GM19395 (cell line): ENCODE results near the gene ACO2.
"Not testable (repeated sequence)": the region's sequence is repeated elsewhere in the genome, so short reads cannot be mapped to it uniquely, and the experiment has no call there.

Source experiments
- ATAC-seq: cut with Tn5 transposase; IDR thresholded peaks from one replicate; pipeline ENCODE4 v1.9.1; 2021; ENCODE audit warnings: mild to moderate bottlenecking, moderate library complexity; ENCODE audit not compliant: unreplicated experiment

ACO2 gene

DNA sequence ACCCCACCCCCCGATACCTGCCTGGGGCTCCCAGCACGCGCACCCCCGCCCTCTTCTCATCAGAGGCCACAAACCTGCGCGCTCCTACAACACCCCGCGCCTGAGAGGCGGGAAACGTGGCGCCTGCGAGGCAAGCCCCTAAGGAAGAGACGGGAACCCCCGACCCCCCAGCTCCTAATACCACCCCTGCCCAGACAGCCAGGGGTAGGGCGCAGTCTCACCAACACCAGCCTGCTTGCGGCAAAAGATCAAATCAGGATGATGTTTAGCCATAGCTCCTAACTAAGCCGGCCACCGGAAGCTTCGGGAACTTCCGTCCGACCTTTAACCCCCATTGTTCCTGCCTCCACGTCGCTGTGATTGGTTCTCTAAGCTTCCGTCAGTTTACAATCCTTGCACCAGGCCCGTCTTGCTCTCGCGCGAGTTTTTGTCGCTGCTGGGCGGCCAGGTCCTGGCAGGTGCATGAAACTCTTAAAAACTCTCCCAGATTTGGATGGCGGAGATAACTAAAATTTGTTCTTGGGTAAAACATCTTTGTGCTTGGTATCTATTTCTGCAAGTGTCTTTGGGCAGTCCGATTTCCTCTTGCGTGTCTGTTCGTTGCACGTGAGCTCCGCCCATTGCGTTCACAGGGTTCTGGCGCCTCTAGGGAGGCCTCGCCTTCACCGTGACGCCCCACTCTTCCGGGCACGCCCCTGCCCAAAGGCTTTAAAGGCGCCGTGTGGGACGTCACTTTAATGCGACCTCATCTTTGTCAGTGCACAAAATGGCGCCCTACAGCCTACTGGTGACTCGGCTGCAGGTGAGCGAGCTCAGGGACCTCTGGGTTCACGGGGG is at the start of gene ACO2, which contains the start of gene PHF5A:
TSS of gene ACO2 (plus strand) at position 737 of the 837 bp plus-strand sequence. CDS start at position 767, 30 bp downstream.
TSS of gene PHF5A (minus strand) at position 312 of the 837 bp plus-strand sequence. CDS start at position 273, 39 bp downstream.
- peak; percentile 87 for ATAC-seq

DNA sequence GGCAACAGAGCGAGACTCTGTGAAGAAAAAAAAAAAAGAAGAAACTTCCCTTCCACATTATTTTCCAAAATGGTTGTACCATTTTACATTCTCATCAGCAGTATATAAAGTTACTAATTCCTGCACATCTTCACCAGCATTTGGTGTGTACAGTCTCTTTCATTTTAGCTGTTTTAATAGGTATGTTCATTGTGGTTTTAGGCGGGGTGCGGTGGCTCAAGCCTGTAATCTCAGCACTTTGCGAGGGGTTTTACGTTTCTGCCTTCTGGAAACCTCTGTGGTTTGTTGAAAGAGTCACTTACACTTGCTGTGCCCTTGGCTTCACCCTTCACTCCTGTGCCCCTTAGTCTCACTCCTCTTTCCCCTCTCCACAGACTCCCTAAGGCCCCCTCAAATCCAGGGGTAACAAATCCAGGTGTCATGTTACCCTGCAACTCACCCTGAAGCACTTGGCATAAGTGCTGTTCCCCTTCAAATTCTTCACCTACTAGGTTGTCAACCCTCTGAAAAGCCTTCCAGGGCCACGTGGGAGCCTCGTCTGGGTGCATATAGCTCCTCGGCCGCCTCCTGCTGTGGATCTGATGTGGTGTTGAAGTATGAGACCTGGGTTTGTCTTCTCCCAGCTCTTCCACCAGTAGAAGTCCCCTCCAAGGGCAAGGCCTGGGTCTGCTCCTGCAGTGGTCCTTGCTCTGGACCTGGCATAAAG is 43.1 kb upstream of the ACO2 start:
- ATAC-seq: no peak

DNA sequence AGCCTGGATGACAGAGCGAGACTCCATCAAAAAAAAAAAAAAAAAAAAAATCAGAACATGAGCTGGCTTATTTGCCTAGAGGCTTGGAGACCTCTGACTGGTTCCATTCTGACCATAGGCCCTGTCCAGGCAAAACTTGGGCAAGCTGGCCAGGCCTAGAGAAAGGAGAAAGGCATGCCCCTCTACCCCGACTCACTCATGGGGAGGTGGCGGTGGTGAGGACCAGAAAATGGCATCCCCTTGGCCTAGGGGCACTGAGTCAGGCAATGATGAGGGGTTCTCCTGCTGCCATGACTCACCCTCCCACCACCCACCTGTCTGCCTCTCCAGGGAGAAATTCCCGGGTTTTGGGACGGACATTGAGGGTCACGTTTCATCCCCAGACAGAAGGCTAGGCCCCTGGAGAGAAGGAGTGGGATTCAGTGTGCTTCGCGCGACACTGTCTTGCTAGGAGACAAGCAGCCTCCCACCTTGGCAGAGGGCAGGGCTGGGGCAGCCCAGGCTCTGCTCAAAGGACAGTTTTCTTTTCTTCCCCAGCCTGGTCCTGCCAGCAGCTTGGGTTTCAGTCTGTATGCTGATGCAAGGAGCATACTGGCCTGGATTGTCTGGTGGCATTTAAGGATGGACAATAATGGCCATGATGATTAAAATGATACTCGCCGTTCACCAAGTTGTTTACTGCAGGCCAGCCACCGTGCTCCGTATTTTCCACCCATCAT is 39.5 kb upstream of the ACO2 start:
- no peak for ATAC-seq

- no peak for ATAC-seq
Observed at GRCh38 chr22:41429951-41430332, 39.0 kb upstream of the ACO2 start.

- no peak for ATAC-seq
Observed at GRCh38 chr22:41431656-41432055, 37.3 kb upstream of the ACO2 start.

DNA sequence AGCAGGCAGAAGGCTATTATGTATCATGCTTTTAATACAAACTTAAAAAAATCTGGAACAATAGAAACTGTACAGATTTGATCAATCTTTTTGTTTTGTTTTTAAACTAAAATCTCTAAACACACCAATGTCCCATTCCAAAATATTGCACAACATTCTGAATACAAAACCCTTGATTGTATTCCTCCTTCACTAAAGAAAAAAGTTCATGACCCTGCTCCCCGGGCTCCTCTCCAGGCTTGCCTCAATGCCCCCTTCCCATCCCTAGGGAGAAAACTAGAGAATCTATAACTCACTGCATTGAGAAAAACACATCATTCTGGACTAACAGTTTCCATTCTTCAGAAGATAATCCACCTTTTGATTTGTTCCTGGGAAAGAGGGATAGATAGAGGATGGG is 35.4 kb upstream of the ACO2 start:
- not testable (repeated sequence) for ATAC-seq

DNA sequence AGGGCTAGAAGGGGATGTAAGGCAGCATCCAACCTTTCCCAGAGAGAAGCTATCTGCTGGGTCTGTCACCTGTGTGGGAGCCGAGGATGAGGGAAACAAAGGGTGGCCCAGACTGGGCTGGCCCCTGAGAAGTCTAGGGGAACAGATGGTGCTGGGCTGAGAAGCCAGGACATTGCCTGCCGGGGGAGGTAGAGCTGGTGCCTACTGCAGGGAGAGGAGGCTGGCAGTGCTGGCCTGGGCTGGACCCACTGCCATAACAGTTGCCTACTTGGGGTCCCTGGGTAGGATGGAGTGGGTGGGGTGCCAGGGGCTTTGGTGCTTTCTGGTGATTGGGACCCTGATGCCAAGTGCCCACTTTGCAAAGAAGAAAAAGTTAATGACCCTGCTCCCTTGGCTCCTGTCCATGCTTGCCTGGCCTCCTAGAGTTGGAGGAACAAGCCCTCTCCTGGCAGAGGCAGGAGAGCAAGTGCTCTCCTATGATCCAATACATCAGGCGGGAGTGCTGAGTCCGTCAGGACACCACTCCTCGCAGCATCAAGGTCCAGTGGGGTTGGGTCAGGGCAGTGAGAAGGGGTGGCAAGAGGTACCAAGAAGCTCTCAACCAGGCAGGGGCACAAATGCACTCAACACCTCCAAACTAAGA is 34.4 kb upstream of the ACO2 start:
- not testable (repeated sequence) for ATAC-seq

GRCh38 chr22:41435560-41435959 is 33.4 kb upstream of the ACO2 start:
- no peak for ATAC-seq

DNA sequence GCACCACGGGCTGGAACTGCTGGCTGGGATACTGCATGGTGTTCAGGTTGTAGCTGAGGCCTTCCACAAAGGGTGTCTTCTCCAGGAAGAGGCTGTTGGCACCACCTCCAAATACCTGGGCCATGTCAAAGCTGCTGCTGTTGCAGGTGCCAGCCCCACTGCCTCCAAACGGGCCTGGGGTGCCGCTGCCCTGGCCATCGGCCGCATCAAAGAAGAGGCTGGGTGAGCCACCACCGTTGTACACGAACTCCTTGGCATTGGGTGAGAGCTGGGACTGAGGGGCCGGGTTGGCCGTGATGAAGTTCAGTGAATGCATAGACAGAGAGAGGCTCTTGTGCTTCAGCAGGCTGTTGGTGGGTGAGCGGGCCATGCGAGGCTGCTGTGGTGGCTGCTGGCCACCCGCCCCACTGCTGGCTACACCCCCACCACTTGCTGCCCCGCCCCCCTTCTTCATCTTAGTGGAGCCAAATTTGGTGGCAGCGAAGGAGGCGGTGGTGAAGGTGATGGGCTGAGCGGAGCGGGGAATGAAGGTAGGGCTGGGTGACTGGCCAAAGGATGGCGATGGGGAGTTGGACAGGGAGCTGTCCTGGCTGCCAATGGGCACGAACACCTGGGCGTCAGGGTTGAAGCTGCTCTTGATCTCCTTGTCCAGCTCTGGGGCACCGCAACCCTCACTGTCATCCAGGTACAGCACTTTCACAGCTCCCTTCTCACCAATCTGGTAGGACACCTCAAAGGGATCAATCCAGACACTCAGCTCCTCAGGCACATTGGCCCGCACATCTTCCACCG is 32.4 kb upstream of the ACO2 start:
- no peak for ATAC-seq

- no peak for ATAC-seq
Observed at GRCh38 chr22:41437198-41437597, 31.7 kb upstream of the ACO2 start.

GRCh38 chr22:41440511-41440910 is 28.4 kb upstream of the ACO2 start:
- not testable (repeated sequence) for ATAC-seq

- ATAC-seq: no peak
Observed at GRCh38 chr22:41442240-41442792, 26.6 kb upstream of the ACO2 start.

DNA sequence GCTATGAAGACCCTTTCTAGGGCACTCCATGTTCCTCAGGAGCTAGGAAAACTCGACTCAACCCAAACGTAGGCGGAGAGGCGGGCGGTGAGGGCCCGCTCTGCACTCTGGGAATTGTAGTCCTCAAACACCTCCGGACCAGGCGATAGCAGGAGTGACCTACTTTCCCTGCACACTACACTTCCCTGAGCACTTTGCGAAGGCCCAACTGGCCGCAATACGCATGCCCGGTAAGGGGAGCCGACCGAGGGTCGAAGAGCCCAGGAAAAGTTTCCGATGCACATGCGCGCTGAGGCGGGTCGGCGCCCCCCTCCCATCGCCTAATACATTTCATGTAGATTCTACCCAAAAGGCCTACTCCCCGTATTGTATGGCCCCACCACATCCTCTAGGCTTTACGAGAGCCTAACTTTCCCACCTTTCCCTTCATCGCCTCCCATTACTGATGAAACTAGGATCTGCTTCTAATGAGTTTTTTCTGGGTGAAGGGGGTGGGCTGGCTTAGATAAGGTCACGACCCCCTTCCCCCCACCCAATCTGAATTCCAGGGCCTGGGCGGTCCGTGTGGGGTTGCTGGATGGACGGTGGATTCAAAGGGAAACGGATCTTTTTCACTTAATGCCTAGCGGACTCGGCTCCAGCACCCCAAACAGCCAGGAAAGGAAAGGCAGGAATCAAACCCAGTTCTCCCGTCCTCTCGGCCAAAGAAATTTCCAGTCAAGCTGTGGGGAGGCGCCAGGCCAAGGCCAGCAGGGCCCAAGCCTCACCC is 24.4 kb upstream of the ACO2 start:
- peak; percentile 49 for ATAC-seq

GRCh38 chr22:41445129-41446056 is 23.5 kb upstream of the ACO2 start:
- ATAC-seq: no peak

- ATAC-seq: no peak
Observed at GRCh38 chr22:41446057-41446501, 22.8 kb upstream of the ACO2 start.

DNA sequence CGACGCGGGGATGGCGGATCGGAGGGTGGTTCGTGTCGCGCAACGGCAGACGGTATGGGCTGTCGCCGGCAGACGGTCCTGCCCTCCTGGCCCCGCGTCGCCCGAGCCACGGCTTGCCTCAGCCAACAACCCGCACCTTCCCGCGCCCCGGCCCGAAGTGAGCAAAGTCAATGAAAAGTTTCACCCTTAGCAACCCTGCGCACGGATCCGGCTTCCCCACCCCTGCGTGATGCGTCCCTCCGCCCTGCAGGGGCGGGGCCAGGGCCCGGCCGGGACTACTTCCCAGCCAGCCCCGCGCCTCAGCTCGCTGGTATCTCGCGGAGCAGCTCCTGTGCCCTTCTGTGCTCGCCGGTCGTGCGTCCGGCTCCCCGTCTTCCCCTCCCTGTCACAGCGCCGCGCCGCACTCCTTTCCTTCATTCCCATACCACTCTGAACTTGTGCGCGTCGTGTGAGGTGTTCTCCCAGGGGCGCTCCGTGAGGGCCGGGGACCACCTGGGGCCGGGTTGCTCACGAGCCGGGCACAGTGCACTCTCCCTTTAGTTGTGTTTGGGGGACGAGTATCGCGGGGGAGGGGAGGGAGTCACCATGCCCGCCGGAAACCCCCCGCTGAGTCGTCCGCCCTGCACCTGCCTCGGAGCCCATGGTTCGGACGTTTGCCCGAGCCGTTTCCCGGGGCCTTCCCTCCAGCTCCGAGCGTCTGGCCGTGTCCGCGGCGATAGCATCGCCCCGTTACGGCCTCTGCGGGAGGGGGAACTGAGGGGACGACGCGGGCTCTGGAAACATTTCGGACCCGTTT is 22.1 kb upstream of the ACO2 start, which contains the start of gene TOB2:
TSS of gene TOB2 (minus strand) at position 163 of the 796 bp plus-strand sequence. CDS start 9,456 bp downstream, outside the sequence.
- ATAC-seq: peak; percentile 36
